Measurements from ENCODE around the gene CAPN15.

DNA sequence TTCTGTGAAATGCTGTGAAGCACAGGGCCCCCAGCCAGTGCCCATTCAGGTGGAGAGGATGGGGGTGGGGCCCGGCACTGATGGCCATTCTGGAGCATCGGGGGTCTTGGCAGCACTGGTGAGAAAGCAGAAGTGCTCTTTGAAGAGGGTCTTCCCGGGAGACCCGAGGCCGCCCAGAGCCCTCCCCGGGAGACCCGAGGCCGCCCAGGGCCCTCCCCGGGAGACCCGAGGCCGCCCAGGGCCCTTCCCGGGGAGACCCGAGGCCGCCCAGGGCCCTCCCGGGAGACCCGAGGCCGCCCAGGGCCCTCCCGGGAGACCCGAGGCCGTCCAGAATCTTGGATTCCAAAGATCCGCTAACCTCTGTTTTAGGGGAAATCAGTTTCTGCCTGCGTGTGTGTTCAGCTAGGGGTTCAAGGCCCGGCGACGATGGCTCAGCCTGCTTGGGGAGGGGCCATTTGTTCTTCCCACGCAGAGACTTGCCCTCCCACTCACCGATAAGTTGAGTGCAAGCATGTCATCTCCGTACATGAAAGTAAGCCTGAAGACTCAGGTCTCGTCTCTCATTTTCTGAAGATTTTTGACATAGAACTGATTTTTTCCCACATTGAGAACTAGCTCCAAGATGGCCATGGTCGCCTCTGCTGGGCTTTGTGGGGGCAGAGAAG, 35.2 kb upstream of the CAPN15 start:
- TF ChIP-seq, protein P1, sequence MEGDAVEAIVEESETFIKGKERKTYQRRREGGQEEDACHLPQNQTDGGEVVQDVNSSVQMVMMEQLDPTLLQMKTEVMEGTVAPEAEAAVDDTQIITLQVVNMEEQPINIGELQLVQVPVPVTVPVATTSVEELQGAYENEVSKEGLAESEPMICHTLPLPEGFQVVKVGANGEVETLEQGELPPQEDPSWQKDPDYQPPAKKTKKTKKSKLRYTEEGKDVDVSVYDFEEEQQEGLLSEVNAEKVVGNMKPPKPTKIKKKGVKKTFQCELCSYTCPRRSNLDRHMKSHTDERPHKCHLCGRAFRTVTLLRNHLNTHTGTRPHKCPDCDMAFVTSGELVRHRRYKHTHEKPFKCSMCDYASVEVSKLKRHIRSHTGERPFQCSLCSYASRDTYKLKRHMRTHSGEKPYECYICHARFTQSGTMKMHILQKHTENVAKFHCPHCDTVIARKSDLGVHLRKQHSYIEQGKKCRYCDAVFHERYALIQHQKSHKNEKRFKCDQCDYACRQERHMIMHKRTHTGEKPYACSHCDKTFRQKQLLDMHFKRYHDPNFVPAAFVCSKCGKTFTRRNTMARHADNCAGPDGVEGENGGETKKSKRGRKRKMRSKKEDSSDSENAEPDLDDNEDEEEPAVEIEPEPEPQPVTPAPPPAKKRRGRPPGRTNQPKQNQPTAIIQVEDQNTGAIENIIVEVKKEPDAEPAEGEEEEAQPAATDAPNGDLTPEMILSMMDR (conservative IDR thresholded peaks at IDR 0.05; ENCODE audit: low read depth, low read length): no peak
- TF ChIP-seq RAD21 (IDR thresholded peaks at IDR 0.05; ENCODE audit: low read length) (no peak), POLR2A (IDR thresholded peaks at IDR 0.05; ENCODE audit: low read depth, low read length) (no peak), BHLHE40 (IDR thresholded peaks at IDR 0.05; ENCODE audit: low read depth, low read length) (no peak), RFX5 (IDR thresholded peaks at IDR 0.05; ENCODE audit: low read depth, low read length) (no peak), CEBPB (IDR thresholded peaks at IDR 0.05; ENCODE audit: low read depth, low read length) (no peak), MXI1 (IDR thresholded peaks at IDR 0.05; ENCODE audit: borderline replicate concordance, low read depth, low read length) (no peak), FOS (IDR thresholded peaks at IDR 0.05; ENCODE audit: low read depth, low read length) (no peak), RCOR1 (IDR thresholded peaks at IDR 0.05; ENCODE audit: insufficient replicate concordance, low read length) (no peak), NFE2L2 (IDR thresholded peaks at IDR 0.05; ENCODE audit: low read depth, low read length) (no peak)
- TF ChIP-seq, protein P2, sequence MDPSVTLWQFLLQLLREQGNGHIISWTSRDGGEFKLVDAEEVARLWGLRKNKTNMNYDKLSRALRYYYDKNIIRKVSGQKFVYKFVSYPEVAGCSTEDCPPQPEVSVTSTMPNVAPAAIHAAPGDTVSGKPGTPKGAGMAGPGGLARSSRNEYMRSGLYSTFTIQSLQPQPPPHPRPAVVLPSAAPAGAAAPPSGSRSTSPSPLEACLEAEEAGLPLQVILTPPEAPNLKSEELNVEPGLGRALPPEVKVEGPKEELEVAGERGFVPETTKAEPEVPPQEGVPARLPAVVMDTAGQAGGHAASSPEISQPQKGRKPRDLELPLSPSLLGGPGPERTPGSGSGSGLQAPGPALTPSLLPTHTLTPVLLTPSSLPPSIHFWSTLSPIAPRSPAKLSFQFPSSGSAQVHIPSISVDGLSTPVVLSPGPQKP (IDR thresholded peaks at IDR 0.05; ENCODE audit: borderline replicate concordance, low read depth, low read length): no peak

All from IMR-90 (cell line).